NCI-H510A treated with DMSO at 0.1 percent for 48 hours (cell line): ENCODE data around the gene CIROP.

Experiments
- DNase-seq: peaks from one replicate; lab custom pipeline; 2025; lab: John Stamatoyannopoulos, UW

CIROP gene, protein sequence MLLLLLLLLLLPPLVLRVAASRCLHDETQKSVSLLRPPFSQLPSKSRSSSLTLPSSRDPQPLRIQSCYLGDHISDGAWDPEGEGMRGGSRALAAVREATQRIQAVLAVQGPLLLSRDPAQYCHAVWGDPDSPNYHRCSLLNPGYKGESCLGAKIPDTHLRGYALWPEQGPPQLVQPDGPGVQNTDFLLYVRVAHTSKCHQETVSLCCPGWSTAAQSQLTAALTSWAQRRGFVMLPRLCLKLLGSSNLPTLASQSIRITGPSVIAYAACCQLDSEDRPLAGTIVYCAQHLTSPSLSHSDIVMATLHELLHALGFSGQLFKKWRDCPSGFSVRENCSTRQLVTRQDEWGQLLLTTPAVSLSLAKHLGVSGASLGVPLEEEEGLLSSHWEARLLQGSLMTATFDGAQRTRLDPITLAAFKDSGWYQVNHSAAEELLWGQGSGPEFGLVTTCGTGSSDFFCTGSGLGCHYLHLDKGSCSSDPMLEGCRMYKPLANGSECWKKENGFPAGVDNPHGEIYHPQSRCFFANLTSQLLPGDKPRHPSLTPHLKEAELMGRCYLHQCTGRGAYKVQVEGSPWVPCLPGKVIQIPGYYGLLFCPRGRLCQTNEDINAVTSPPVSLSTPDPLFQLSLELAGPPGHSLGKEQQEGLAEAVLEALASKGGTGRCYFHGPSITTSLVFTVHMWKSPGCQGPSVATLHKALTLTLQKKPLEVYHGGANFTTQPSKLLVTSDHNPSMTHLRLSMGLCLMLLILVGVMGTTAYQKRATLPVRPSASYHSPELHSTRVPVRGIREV

GRCh38 chr14:23104591-23105347 is at the start of gene CIROP:
CIROP (minus strand) TSS chr14:23104989; CDS start chr14:23104920, 69 bp downstream.
- no peak for DNase-seq

GRCh38 chr14:23153851-23154796 is 49.3 kb upstream of the CIROP start:
- DNase-seq, result no peak

DNA sequence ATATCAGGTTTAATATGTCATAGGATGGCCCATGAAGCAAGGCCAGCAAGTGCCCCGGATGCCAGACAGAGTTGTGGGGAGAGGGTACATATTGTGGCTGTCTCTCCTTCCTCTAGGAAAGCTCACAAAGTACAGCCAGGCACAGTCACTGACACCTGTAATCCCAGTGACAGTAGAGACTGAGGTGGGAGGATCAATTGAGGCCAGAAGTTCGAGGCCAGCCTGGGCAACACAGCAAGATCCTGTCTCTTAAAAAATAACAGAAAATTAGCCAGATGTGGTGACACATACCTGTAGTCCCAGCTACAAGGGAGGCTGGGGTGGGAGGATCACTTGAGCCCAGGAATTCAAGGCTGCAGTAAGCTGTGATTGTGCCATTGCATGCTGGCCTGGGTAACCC is 46.6 kb upstream of the CIROP start:
- no peak for DNase-seq

GRCh38 chr14:23149745-23150144 is 45.0 kb upstream of the CIROP start:
- no peak for DNase-seq

- no peak for DNase-seq
These were observed 43.9 kb upstream of the CIROP start for GRCh38 chr14:23148591-23149249.

GRCh38 chr14:23147676-23148075 is 42.9 kb upstream of the CIROP start:
- no peak for DNase-seq

DNA sequence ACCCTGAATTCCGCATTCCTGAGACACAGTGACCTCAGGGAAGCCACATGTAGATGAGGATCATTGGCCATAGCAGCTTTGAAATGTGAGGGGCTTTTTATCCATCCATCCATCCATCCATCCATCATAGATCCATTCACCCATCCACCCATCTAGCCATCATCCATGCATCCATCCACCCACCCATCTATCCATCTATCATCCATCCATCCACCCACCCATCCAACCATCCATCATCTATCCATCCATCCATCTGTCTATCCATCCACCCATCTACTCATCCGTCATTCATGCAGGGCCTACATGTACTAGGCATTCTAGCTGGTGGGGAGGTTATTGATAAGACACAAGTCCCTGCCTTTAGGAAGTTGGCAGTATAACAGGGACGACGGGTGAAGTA is 42.2 kb upstream of the CIROP start:
- DNase-seq, result no peak

DNA sequence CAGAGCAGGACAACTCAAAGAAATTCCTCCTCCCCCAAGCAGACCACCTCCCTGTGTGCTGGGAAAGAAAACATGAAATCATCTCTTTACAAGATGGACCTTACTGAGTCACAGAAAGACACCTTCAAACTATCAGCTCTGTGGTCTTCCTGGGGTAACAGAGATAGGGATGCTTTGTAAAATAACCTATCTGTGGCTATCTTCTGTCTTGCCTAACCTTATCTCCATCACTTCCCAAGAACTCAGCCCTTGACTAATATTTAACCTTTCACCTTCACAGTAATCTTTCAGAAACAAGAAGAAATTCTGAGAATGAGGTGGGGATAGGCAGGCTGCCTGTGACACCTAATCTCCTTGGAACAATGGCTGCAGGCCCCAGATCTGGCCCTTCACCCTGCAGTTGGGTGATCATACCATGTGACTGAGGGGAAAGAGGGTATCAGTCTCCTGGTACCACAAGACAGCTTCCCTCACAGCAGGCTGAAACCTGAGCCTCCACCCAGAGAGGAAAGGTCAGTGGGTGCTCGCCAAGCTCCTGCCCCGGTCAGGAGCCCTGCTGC is 41.6 kb upstream of the CIROP start:
- no peak for DNase-seq

DNA sequence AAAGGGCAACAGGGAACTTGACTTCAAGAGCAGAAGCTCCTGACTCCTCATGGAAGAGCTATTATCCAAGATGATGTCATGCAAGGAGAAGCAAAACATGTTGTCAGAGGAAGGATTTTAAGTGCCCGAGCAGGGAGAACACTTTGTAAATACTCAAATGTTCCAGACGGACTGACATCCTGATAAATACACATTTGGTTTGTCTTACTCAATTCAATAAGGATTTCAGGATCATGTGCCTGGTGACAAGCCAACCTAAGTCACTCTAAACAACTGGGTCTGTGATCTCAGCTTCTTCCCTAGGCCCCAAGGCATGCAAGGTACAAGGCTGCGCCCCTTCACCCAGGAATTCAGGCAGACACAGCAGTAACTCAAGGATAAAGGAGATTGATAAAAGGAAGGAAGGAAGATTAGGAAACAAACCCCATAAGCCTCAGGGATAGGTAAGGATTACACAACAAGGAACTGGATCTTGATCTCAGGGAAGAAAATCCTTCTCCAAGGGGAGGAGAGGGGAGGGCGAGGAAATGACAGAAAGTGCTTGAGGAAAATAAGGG is 41.1 kb upstream of the CIROP start:
- no peak for DNase-seq

- DNase-seq, result no peak
These were observed 39.1 kb upstream of the CIROP start for GRCh38 chr14:23143911-23144310.

GRCh38 chr14:23142826-23143225 is 38.0 kb upstream of the CIROP start:
- no peak for DNase-seq

GRCh38 chr14:23141706-23142444 is 37.1 kb upstream of the CIROP start:
- no peak for DNase-seq

DNA sequence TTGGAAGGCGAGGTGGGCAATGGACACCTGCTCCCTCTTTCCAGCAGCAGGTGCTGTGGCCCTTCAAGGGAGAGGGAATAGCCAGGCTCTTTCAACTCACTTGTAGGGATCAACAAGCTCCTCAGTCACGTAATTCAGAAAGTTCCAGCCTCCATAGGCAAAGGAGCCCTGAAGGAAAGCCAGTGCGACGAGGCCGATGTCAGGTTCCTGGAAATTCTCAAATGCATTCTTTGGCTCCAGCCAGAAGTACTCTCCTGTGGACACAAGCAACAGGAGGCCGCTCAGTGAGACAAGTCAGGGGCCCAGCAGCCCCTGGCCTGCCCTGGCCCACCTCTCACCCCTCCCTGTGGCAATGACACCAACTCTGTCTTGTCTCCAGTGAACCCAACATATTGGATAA is 35.6 kb upstream of the CIROP start:
- no peak for DNase-seq

- no peak for DNase-seq
These were observed 35.1 kb upstream of the CIROP start for GRCh38 chr14:23139874-23140273.

DNA sequence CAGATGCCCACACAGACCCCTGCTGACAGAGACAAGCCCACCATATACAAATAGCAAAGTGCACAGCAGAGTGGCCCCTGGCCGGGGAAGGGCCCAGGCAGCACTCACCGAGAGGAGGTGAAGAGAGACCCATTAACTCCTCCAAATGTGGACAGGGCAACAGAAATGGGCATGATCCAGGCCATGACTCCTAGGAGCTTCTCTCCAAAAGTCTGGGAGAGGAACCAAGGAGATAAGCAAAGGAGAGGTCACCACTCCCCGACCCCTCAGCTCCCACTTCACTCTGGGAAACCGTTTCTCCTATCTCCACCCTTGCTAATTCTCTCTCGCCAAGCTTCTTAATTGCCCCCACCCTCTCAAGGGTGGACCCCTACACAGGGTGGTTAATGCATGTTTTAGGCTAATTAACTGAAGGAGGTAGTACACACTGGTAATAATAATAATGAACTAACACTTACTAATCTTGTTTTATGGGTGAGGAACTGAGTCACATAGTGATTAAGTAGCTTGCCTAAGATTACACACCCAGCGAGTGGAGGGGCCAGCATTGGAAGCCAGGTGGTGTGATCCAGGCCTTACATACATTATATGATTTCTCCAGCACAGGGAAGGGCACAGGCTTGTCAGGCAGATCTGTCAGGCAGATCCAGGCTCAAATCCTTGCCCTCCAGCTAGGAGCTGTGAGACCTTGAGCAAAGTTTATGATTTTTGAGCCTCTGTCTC is 33.2 kb upstream of the CIROP start:
- DNase-seq, result no peak

DNA sequence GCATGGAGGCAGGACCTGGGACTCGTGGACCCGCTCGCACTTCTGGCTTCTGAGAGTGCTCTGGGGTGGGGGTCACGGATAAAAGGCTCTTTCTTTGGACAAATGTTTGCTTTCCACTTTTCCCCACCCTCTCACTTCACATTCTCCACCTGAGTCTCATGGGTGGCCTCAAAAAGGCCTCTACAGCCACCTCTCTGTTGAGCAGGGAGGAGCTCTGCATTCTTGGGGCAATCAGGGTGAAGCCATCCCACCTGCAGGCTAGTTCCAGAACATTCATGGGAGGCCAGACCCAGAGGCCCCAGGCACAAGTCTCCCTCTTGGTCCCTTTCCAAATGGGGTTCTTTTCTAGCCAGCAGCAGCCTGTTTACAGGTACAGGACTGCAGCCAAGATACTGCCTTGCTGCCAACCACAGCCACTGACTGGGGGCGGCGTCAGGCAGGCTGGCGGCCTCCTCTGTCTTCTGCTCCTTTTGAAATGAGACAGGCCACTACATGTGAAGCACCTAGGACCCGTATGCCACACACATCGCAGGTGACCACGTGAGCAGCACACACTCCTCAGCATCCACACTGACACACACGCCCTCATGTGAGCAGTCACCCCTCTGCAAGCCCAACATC is 32.5 kb upstream of the CIROP start:
- DNase-seq, result no peak

DNA sequence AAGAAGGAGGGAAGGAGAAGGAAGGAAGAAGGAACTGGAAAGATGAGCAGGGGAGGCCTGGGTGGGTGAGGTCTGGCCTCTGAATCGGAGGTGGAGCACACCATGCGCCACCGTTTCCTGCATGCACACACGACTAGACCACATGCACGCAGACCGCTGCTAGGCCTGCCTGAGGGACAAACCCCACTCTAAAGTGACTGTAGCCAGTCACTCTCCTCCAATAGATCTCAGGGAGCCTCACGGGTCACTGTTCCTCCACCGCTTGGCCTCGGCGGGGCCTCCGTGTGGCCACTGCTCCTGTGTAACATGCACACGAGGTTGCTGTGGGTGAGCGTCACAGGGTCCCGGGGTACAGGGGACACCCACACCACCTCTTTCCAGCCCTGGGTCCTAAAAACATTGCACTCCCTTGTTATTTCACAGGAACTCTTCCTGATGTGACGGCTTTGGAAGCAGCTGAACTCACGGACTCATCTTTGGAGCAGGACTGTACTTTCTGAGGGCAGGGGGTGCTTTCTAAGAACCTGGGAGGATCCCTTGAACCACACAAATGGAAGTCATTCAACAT is 31.9 kb upstream of the CIROP start:
- DNase-seq, result no peak

DNA sequence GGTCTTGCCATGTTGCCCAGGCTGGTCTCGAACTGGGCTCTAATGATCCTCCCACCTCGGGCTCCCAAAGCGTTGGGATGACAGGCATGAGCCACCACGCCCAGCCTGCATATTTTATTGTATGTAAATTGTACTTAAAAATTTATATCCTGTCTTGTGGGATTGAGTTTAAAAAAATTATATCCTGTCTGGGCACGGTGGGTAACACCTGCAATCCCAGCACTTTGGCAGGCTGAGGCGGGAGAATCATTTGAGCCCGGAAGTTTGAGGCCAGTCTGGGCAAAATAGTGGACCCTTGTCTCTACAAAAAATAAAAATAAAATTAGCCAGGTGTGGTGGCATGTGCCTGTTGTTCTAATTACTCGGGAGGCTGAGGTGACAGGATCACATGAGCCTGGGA is 28.2 kb upstream of the CIROP start:
- no peak for DNase-seq
